T-cell (primary cell): Measurements from ENCODE around the gene GTF3C4. TPM values are rescaled to one million over a fixed set of nuclear protein-coding genes. Genes with fewer than 3 reads are reported as not detected.
A peak's percentile ranks its signal among the peaks of the same experiment; 100 is the strongest.

ENCODE experiments used
- ATAC-seq, 4 experiments: fragments of 200-7000 bp in 3 of 4; fragments of 150-1000 bp in 1 of 4; cut with Tn5 transposase; replicated peaks in 1 of 4; 1 replicate in 3 of 4; 2 replicates in 1 of 4; pipeline ENCODE4 v1.10.0; 2021; ENCODE audit warnings: moderate library complexity in 3 of 4, mild to moderate bottlenecking in 2 of 4, moderate number of reproducible peaks in 1 of 4
- CTCF ChIA-PET, 2 donors: fragments of 300-600 bp; sonication (Branson Sonifier 250); formaldehyde crosslinking; loops; one replicate each; lab custom pipeline; 2022; ENCODE audit warnings: antibody characterized with exemption in 2 of 2; lab: Charles Lee
- POLR2A ChIA-PET, 2 donors: fragments of 300-600 bp; sonication (Branson Sonifier 250); formaldehyde crosslinking; loops; one replicate each; lab custom pipeline; 2022; ENCODE audit warnings: antibody characterized with exemption in 2 of 2; lab: Charles Lee
- DNase-seq, 35 experiments: peaks; one replicate each; pipeline versions ENCODE4 v3.0.0 to v3.0.0-alpha.2; 2013 to 2023
- H3K27ac ChIP-seq: one replicate; pipeline ENCODE4 v1.5.1; 2013; ENCODE audit warnings: low read length
- H3K27me3 ChIP-seq, 2 experiments: replicated peaks in 1 of 2; 1 replicate in 1 of 2; 2 replicates in 1 of 2; pipeline versions ENCODE4 v1.6.1 to v1.7.0; 2013; ENCODE audit warnings: low read length in 1 of 2, mixed read lengths in 1 of 2; ENCODE audit not compliant: control insufficient read depth in 2 of 2, insufficient read depth in 2 of 2; ENCODE audit errors: extremely low read depth in 1 of 2
- H3K36me3 ChIP-seq, 2 donors: 1 replicate in 1 of 2; 2 replicates in 1 of 2; pipeline versions ENCODE4 v1.6.1 to v1.7.0; 2013; ENCODE audit warnings: low read length in 1 of 2; ENCODE audit not compliant: control insufficient read depth in 2 of 2, insufficient read depth in 1 of 2; ENCODE audit errors: extremely low read depth in 1 of 2
- H3K4me1 ChIP-seq, 2 experiments: 1 replicate in 1 of 2; 2 replicates in 1 of 2; pipeline versions ENCODE4 v1.6.1 to v1.7.0; 2013; ENCODE audit warnings: low read length in 2 of 2, mixed read lengths in 1 of 2; ENCODE audit not compliant: insufficient read depth in 2 of 2, control insufficient read depth in 1 of 2; ENCODE audit errors: extremely low read depth in 1 of 2
- H3K4me3 ChIP-seq, 2 donors: 1 replicate in 1 of 2; 2 replicates in 1 of 2; pipeline versions ENCODE4 v1.5.1 to v1.7.0; 2013; ENCODE audit warnings: mild to moderate bottlenecking in 2 of 2, low read length in 1 of 2, moderate library complexity in 1 of 2; ENCODE audit not compliant: control insufficient read depth in 1 of 2; ENCODE audit errors: extremely low read depth in 1 of 2
- H3K9me3 ChIP-seq: 2 replicates; pipeline ENCODE4 v1.7.0; 2013
- H3K27ac Mint-ChIP-seq, 2 donors: one replicate each; pipeline ENCODE4 v1.8.0; 2020 to 2021; ENCODE audit warnings: mild to moderate bottlenecking in 2 of 2, mixed read lengths in 2 of 2
- H3K27me3 Mint-ChIP-seq, 2 donors: one replicate each; pipeline ENCODE4 v1.8.0; 2021 to 2022; ENCODE audit warnings: mixed read lengths in 2 of 2
- H3K36me3 Mint-ChIP-seq: one replicate; pipeline ENCODE4 v1.8.0; 2021; ENCODE audit warnings: mixed read lengths
- H3K4me1 Mint-ChIP-seq, 3 donors: one replicate each; pipeline ENCODE4 v1.8.0; 2020 to 2022; ENCODE audit warnings: mixed read lengths in 3 of 3, mild to moderate bottlenecking in 1 of 3
- H3K4me3 Mint-ChIP-seq, 3 donors: one replicate each; pipeline ENCODE4 v1.8.0; 2020 to 2022; ENCODE audit warnings: mild to moderate bottlenecking in 3 of 3, mixed read lengths in 3 of 3, moderate library complexity in 3 of 3
- H3K9me3 Mint-ChIP-seq, 3 donors: one replicate each; pipeline ENCODE4 v1.8.0; 2020 to 2022; ENCODE audit warnings: mixed read lengths in 3 of 3
- WGBS: methylation state at CpG from one replicate; pipeline ENCODE4 v1.1.5; 2013; ENCODE audit warnings: missing lambda C conversion rate; ENCODE audit not compliant: insufficient coverage; 5-methylcytosine and 5-hydroxymethylcytosine counted together
- total RNA-seq, 35 experiments: library from RNA in 6 of 35; stranded (reverse) in 6 of 35; fragments of 120-200 nt in 1 of 35; gene quantifications; one replicate each; pipeline versions ENCODE4 v1.2.1 to v1.2.4 and lab custom pipeline; 2013 to 2026

GTF3C4 gene, protein sequence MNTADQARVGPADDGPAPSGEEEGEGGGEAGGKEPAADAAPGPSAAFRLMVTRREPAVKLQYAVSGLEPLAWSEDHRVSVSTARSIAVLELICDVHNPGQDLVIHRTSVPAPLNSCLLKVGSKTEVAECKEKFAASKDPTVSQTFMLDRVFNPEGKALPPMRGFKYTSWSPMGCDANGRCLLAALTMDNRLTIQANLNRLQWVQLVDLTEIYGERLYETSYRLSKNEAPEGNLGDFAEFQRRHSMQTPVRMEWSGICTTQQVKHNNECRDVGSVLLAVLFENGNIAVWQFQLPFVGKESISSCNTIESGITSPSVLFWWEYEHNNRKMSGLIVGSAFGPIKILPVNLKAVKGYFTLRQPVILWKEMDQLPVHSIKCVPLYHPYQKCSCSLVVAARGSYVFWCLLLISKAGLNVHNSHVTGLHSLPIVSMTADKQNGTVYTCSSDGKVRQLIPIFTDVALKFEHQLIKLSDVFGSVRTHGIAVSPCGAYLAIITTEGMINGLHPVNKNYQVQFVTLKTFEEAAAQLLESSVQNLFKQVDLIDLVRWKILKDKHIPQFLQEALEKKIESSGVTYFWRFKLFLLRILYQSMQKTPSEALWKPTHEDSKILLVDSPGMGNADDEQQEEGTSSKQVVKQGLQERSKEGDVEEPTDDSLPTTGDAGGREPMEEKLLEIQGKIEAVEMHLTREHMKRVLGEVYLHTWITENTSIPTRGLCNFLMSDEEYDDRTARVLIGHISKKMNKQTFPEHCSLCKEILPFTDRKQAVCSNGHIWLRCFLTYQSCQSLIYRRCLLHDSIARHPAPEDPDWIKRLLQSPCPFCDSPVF
- 10 to 100 TPM in 4 of 5 donors, 1 to 10 TPM in 1; 8.9 to 14.2 (median 13.2) TPM for total RNA-seq
- total RNA-seq (2013): 11.3 TPM
- 24.5 to 81.3 (median 56.6) reads per million in 29 experiments for total RNA-seq (lab: John Stamatoyannopoulos, UW)

DNA sequence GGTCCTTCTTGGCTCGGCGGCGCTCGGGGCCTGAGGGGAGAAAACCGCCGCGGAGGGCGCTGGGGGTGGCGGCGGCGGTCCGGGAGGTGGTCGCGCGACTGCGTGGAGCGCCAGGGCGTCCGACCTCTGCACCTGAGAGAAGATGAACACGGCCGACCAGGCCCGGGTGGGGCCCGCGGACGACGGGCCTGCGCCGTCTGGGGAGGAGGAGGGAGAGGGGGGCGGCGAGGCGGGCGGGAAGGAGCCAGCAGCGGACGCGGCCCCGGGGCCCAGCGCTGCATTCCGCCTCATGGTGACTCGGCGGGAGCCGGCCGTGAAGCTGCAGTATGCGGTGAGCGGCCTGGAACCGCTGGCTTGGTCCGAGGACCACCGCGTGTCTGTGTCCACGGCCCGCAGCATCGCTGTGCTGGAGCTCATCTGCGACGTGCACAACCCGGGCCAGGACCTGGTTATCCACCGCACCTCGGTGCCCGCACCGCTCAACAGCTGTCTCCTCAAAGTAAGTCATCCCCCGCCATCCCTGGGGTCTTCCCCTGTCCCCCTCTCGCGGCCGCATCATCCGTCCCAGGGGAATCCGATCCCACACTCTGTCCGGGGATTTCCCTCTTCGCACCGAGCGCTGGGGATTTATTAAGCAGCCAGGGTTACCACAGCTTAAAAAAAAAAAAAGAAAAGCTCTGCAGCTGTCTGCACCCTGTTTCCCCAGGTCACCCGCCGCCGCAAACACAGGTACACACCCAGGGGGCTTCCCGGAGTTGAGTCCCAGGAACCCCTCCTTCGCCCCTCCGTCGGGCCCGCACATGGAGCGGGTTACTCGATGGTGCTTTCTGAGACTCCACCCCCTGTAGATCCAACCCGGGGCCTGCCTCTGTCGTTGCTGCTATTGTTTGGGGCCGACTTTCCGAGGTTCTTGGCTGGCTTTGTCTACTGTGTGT is at the start of gene GTF3C4:
GTF3C4 (plus strand) TSS at position 8 of the 935 bp plus-strand sequence; CDS start at position 143, 135 bp downstream.
- Histone ChIP-seq H3K27ac (peak within 1 kb of the TSS; percentile 93), H3K4me3 (peak within 1 kb of the TSS; percentile 96 to 98), H3K4me1 (peaks cover 18 to 19% of the 10 kb centered on the region in 2 experiments), H3K27me3 (no peaks in the 10 kb centered on the region), H3K9me3 (no peaks in the 10 kb centered on the region), H3K36me3 (no peaks in the 10 kb centered on the region)
- H3K9me3 Mint-ChIP-seq: no peaks in the 10 kb centered on the region
- peaks cover 55 to 66% (median 60%) of the 10 kb centered on the region in 3 donors for H3K4me1 Mint-ChIP-seq
- CTCF ChIA-PET: interaction anchor here in 1 of 2 donors (0.5 to 1.2 kb wide), 4 partner anchors 12 to 633 kb away, joined by 3 to 4 read pairs (median 3); no protein-coding TSS in a partner anchor
- WGBS: under 1% methylated on average over 82 of the region's 82 CpGs
- peak within 1 kb of the TSS; percentile 86 to 91 (median 87) for H3K4me3 Mint-ChIP-seq
- ATAC-seq (peak; percentile 33 to 65 (median 58)), DNase-seq (peak in 34 of 35 experiments; percentile 10 to 91 (median 68))
- POLR2A ChIA-PET: interaction anchor here in 1 of 2 donors (0.7 kb wide), 1 partner anchor 940 kb away, joined by 3 read pairs; no protein-coding TSS in a partner anchor
- H3K36me3 Mint-ChIP-seq: no peaks in the 10 kb centered on the region
- H3K27me3 Mint-ChIP-seq: no peaks in the 10 kb centered on the region
- H3K27ac Mint-ChIP-seq: peak within 1 kb of the TSS; percentile 87 to 94

DNA sequence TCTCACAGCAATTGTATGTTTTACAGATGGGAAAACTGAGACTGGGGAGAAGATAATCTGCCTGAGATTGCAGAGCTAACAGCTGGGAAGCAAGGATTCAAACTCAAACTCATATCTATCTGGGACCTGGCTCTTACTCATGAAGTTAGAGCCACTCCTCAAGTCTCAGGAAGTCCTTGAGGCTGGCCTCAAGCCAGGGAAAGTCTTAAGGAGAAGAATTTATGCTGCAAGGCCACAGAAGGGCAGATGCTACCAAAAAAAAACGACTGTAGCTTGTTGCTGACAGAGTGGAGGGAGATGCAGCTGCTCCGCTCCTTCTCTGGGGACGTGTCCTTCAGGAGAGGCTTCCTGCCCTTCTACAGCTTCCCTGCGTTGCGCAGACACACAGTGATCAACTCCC is 48.1 kb upstream of the GTF3C4 start:
- no peak overlapping the region for H3K4me3 Mint-ChIP-seq
- no peaks in the 10 kb centered on the region for H3K4me1 ChIP-seq
- no peaks in the 10 kb centered on the region for H3K9me3 ChIP-seq
- H3K27me3 ChIP-seq: no peaks in the 10 kb centered on the region
- CTCF ChIA-PET: interaction anchor here in 1 of 2 donors (0.5 to 0.6 kb wide), 2 partner anchors 210 to 765 kb away, joined by 3 read pairs; no protein-coding TSS in a partner anchor
- no peaks in the 10 kb centered on the region for H3K27me3 Mint-ChIP-seq
- DNase-seq (no peak), ATAC-seq (no peak)
- no peaks in the 10 kb centered on the region for H3K4me1 Mint-ChIP-seq
- H3K4me3 ChIP-seq: no peak overlapping the region
- no peaks in the 10 kb centered on the region for H3K9me3 Mint-ChIP-seq
- H3K36me3 ChIP-seq: peaks cover 4 to 58% of the 10 kb centered on the region in 2 donors
- peaks cover 74% of the 10 kb centered on the region for H3K36me3 Mint-ChIP-seq
- H3K27ac ChIP-seq: no peak overlapping the region
- 100% methylated on average over 4 of the region's 5 CpGs for WGBS
- POLR2A ChIA-PET: no interaction called here
- H3K27ac Mint-ChIP-seq: no peak overlapping the region

DNA sequence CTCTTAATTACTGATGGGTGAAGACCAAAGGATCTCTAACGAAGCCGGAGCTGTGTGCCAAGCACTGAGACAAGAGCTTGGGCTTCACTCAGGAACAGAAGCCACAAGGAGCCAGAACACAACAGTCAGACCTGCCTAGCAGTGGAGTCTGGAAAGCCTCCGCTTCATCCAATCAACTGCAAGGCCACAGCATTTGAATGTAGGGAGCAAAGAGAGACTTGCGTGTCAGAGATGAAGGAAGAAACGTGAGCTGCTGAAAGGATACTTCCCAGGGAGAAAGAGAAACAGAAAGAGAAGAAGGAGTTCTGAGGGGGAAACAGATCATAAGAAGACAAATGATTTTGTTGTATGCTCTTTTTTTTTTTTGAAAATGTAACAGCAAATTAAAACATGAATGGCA is 44.0 kb upstream of the GTF3C4 start:
- Histone ChIP-seq H3K27ac (no peak overlapping the region), H3K9me3 (no peaks in the 10 kb centered on the region), H3K4me1 (no peaks in the 10 kb centered on the region), H3K36me3 (peaks cover 3 to 77% of the 10 kb centered on the region in 2 donors), H3K27me3 (no peaks in the 10 kb centered on the region), H3K4me3 (no peak overlapping the region)
- no peak for ATAC-seq
- Mint-ChIP-seq H3K9me3 (no peaks in the 10 kb centered on the region), H3K4me3 (no peak overlapping the region), H3K4me1 (no peaks in the 10 kb centered on the region), H3K27me3 (no peaks in the 10 kb centered on the region), H3K36me3 (peaks cover 78% of the 10 kb centered on the region), H3K27ac (no peak overlapping the region)
- ChIA-PET POLR2A (no interaction called here), CTCF (no interaction called here)
- 92% methylated on average over 4 of the region's 5 CpGs for WGBS
- DNase-seq: no peak

DNA sequence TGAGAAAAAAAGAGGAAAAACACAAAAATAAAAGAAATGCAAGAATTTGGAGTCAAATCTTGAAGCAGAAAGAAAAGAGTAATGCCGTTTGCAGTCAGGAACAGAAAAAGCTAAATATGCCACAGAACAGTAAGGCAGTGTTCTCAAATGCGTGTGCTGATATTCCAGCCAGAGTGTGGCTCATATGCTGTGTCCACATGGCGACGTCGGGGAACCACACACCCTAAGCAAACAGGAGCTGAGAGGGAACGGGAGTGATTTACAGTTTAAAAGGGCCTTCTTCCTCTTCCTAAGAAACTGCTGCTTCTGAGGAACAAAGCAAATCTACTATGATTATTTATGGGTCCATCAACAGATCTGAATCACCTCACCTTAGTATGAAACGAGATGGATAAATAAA is 43.2 kb upstream of the GTF3C4 start:
- CTCF ChIA-PET: no interaction called here
- 83% methylated on average over 1 of the region's 7 CpGs for WGBS
- H3K4me1 Mint-ChIP-seq: no peaks in the 10 kb centered on the region

DNA sequence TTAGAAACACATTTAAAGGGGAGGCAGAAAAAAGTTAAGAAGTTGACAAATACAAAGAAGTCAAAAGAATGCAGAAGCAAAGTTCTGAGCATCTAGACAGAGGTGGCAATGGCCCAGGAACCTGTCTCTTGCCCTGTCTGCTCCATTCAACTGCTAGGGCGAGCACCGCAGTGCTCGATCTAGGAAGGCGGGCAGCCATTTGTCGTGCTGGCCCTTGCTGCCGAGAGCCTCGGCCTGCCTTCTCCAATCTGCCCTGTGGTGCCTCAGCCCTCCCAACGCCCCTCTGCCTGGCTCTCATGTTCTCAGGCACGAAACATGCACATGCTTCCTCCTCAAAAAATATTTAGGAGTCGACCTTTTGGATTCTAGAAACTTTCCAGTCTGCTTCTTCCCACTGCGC is 42.7 kb upstream of the GTF3C4 start:
- Histone ChIP-seq H3K27ac (no peak overlapping the region), H3K9me3 (no peaks in the 10 kb centered on the region), H3K4me1 (no peaks in the 10 kb centered on the region), H3K36me3 (peaks cover 3 to 77% of the 10 kb centered on the region in 2 donors), H3K4me3 (no peak overlapping the region), H3K27me3 (no peaks in the 10 kb centered on the region)
- peaks cover 80% of the 10 kb centered on the region for H3K36me3 Mint-ChIP-seq
- 99% methylated on average over 7 of the region's 11 CpGs for WGBS
- H3K4me3 Mint-ChIP-seq: no peak overlapping the region
- ChIA-PET POLR2A (no interaction called here), CTCF (no interaction called here)
- no peaks in the 10 kb centered on the region for H3K27me3 Mint-ChIP-seq
- DNase-seq: no peak
- no peaks in the 10 kb centered on the region for H3K9me3 Mint-ChIP-seq
- ATAC-seq: no peak
- no peaks in the 10 kb centered on the region for H3K4me1 Mint-ChIP-seq
- no peak overlapping the region for H3K27ac Mint-ChIP-seq

More for the DNA sequence above, 43.2 kb upstream of the GTF3C4 start:
- DNase-seq (no peak), ATAC-seq (no peak)
- Histone ChIP-seq H3K27me3 (no peaks in the 10 kb centered on the region), H3K4me1 (no peaks in the 10 kb centered on the region), H3K27ac (no peak overlapping the region), H3K4me3 (no peak overlapping the region), H3K9me3 (no peaks in the 10 kb centered on the region), H3K36me3 (peaks cover 3 to 80% of the 10 kb centered on the region in 2 donors)
- peaks cover 81% of the 10 kb centered on the region for H3K36me3 Mint-ChIP-seq
- POLR2A ChIA-PET: no interaction called here
- H3K27me3 Mint-ChIP-seq: no peaks in the 10 kb centered on the region
- H3K4me3 Mint-ChIP-seq: no peak overlapping the region
- no peak overlapping the region for H3K27ac Mint-ChIP-seq
- no peaks in the 10 kb centered on the region for H3K9me3 Mint-ChIP-seq
